GM23248 (cell line): Measurements from ENCODE around the gene CCNY. TPM values are rescaled to one million over a fixed set of nuclear protein-coding genes. Genes with fewer than 3 reads are reported as not detected.
"Not testable (repeated sequence)": the region's sequence is repeated elsewhere in the genome, so short reads cannot be mapped to it uniquely, and the experiment has no call there.

ENCODE experiments used
- DNase-seq: peaks from one replicate; pipeline ENCODE4 v3.0.0-alpha.2; 2015
- H2AFZ ChIP-seq: fragments of 200-600 bp; sonication (generic); 2 replicates; pipeline ENCODE4 v1.6.1; 2016; ENCODE audit warnings: antibody characterized with exemption
- H3F3A ChIP-seq: fragments of 200-600 bp; sonication (generic); 2 replicates; pipeline ENCODE4 v1.6.1; 2016; ENCODE audit warnings: mild to moderate bottlenecking, antibody characterized with exemption, mixed run types; ENCODE audit not compliant: insufficient read depth
- H3K27ac ChIP-seq: fragments of 200-600 bp; sonication (generic); 2 replicates; pipeline ENCODE4 v1.5.1; 2016; ENCODE audit warnings: mild to moderate bottlenecking
- H3K27me3 ChIP-seq: fragments of 200-600 bp; sonication (generic); replicated peaks from 2 replicates; pipeline ENCODE4 v1.6.1; 2016; ENCODE audit warnings: mild to moderate bottlenecking; ENCODE audit not compliant: insufficient read depth
- H3K36me3 ChIP-seq: fragments of 200-600 bp; sonication (generic); 2 replicates; pipeline ENCODE4 v1.6.1; 2016; ENCODE audit warnings: low read depth, mild to moderate bottlenecking
- H3K4me1 ChIP-seq: fragments of 200-600 bp; sonication (generic); 2 replicates; pipeline ENCODE4 v1.6.1; 2016; ENCODE audit warnings: mild to moderate bottlenecking; ENCODE audit not compliant: insufficient read depth
- H3K4me2 ChIP-seq: fragments of 200-600 bp; sonication (generic); one replicate; pipeline ENCODE4 v1.6.1; 2016; ENCODE audit warnings: mild to moderate bottlenecking; ENCODE audit not compliant: unreplicated experiment
- H3K4me3 ChIP-seq: fragments of 200-600 bp; sonication (generic); 2 replicates; pipeline ENCODE4 v1.5.1; 2016; ENCODE audit warnings: mild to moderate bottlenecking
- H3K79me2 ChIP-seq: fragments of 200-600 bp; sonication (generic); 2 replicates; pipeline ENCODE4 v1.6.1; 2016; ENCODE audit warnings: mild to moderate bottlenecking; ENCODE audit not compliant: insufficient read depth
- H3K9ac ChIP-seq: fragments of 200-600 bp; sonication (generic); 2 replicates; pipeline ENCODE4 v1.6.1; 2016; ENCODE audit warnings: mild to moderate bottlenecking
- H3K9me2 ChIP-seq: fragments of 200-600 bp; sonication (generic); 2 replicates; pipeline ENCODE4 v1.6.1; 2016; ENCODE audit warnings: mixed run types, mild to moderate bottlenecking, moderate library complexity; ENCODE audit not compliant: insufficient read depth
- H3K9me3 ChIP-seq: fragments of 200-600 bp; sonication (generic); one replicate; pipeline ENCODE4 v1.6.1; 2017; ENCODE audit warnings: low read depth
- H4K20me1 ChIP-seq: fragments of 200-600 bp; sonication (generic); 2 replicates; pipeline ENCODE4 v1.6.0; 2016; ENCODE audit not compliant: insufficient read depth
- EZH2 ChIP-seq: fragments of 200-600 bp; sonication (generic); IDR thresholded peaks from 2 replicates; pipeline ENCODE4 v1.6.1; 2018; ENCODE audit warnings: antibody characterized with exemption, mild to moderate bottlenecking; ENCODE audit not compliant: insufficient read depth, poor library complexity, severe bottlenecking
- EZH2phosphoT487 ChIP-seq: fragments of 200-600 bp; sonication (generic); IDR thresholded peaks from 2 replicates; pipeline ENCODE4 v1.6.1; 2018; ENCODE audit warnings: antibody characterized with exemption, moderate library complexity, mild to moderate bottlenecking, low read depth; ENCODE audit not compliant: insufficient read depth
- WGBS, 2 experiments: methylation state at CpG; one replicate each; pipeline ENCODE4 v1.1.6; 2015 to 2017; ENCODE audit warnings: low lambda C conversion rate in 2 of 2, low coverage in 1 of 2; ENCODE audit errors: missing lambda C conversion rate in 2 of 2; 5-methylcytosine and 5-hydroxymethylcytosine counted together
- in situ Hi-C: fragments of 300-500 bp; cut with MboI; formaldehyde crosslinking; loops from 2 replicates; pipeline ENCODE4 v1.15.0; 2020
- polyA plus RNA-seq: library from polyadenylated mRNA; unstranded; fragments of >200 nt; fragmentation: Nextera tagmentation; extraction: Ambion mirVana; gene quantifications from 2 replicates; pipeline ENCODE4 v1.2.1, GENCODE V29; 2016
- total RNA-seq: library from RNA; depleted of rRNA; stranded (reverse); fragments of >200 nt; shearing (Covaris generic); gene quantifications from 2 replicates; pipeline ENCODE4 v1.2.3, GENCODE V29; 2014

The CCNY gene
- total and polyA plus RNA-seq, 2 experiments from 2014 or later, result 12.8 to 70.4 TPM

DNA sequence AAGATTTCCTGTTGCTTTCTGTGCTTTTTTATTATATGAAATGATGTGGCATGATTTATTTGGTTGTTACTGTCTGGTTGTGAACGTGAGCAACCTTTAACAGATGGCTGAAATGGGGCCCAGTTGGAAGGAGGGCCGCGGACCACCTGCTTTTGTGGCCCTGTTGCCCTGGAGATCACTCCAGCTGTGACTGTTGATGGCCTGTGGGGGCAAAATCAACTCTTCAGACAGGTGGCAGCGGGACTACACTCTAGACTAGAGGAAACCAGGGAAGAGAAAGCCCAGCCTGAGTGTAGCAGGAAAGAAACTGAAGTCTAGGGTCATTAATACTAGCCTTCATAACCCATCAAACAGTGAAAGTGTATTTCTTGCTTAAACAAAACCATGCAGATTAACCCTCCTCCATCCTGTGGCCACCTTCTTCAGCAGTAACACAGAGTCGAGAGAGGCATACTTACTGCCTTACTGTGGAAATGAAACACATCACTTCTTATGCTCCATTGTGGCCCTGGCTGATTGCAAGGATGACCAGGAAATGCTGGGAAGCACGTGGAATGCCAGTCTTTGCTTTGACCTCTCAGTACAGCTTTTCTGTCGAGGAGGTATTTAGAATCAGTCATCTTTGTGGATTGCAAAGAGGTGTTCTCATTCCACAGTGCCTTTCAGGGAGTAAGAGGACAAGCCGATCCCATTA, 80.5 kb downstream of the CCNY start:
- Histone ChIP-seq H3K4me2 (no peak overlapping the region), H3K27ac (no peak overlapping the region), H3K4me1 (peaks cover 50% of the 10 kb centered on the region), H3K36me3 (no peaks in the 10 kb centered on the region), H3K9me2 (no peaks in the 10 kb centered on the region), H3K79me2 (peaks cover 96% of the 10 kb centered on the region), H3K9ac (no peak overlapping the region), H3K4me3 (no peak overlapping the region), H4K20me1 (0 out of 2 replicates have a peak, but pooled peaks cover 3% of the 10 kb centered on the region), H2AFZ (no peak overlapping the region), H3K27me3 (no peaks in the 10 kb centered on the region), H3K9me3 (no peaks in the 10 kb centered on the region), H3F3A (peaks cover 40% of the 10 kb centered on the region)
- in situ Hi-C loops, result no loop called here
- TF ChIP-seq EZH2phosphoT487, result no peak
- TF ChIP-seq EZH2, result no peak
- no peak for DNase-seq
- 95% methylated on average over 8 of the region's 8 CpGs for WGBS, 2 experiments

- no peaks in the 10 kb centered on the region for H4K20me1 ChIP-seq
- peaks cover 44% of the 10 kb centered on the region for H3F3A ChIP-seq
- no peaks in the 10 kb centered on the region for H3K9me3 ChIP-seq
- no peaks in the 10 kb centered on the region for H3K27me3 ChIP-seq
- H3K27ac ChIP-seq, result no peak overlapping the region
- WGBS, 2 experiments, result 23 to 31% methylated on average over 1 of the region's 1 CpG
- H3K36me3 ChIP-seq, result no peaks in the 10 kb centered on the region
- in situ Hi-C loops, result no loop called here
- H3K4me3 ChIP-seq, result no peak overlapping the region
- no peak overlapping the region for H3K9ac ChIP-seq
- peaks cover 94% of the 10 kb centered on the region for H3K79me2 ChIP-seq
- TF ChIP-seq EZH2phosphoT487, result no peak
- H3K9me2 ChIP-seq, result no peaks in the 10 kb centered on the region
- no peak overlapping the region for H3K4me2 ChIP-seq
- DNase-seq, result no peak
- H2AFZ ChIP-seq, result no peak overlapping the region
- peaks cover 50% of the 10 kb centered on the region for H3K4me1 ChIP-seq
These were observed 81.0 kb downstream of the CCNY start for GRCh38 chr10:35417313-35417625.

DNA sequence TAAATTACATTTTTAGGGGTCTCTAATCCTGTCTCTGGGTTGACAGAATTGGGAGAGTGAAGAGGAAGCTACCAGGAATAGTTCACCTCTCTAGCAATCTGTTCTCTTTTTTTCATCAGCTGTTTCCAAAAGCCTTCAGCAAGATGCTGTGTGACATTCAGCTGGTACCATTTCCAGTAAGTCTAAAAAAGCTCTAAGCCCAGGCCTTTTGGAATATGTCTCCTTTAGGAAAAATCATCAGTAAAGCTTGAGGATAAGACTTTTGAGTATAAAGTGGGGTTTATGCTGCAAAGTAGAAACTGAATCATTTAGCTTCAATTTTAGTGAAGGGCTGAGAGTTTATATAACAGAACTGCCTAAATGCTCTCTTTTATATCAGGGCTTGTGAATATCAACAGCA, 81.5 kb downstream of the CCNY start:
- Histone ChIP-seq H3F3A (peaks cover 48% of the 10 kb centered on the region), H3K9ac (no peak overlapping the region), H3K27ac (no peak overlapping the region), H3K36me3 (no peaks in the 10 kb centered on the region), H3K4me3 (no peak overlapping the region), H3K27me3 (no peaks in the 10 kb centered on the region), H3K9me3 (no peaks in the 10 kb centered on the region), H3K4me2 (no peak overlapping the region), H4K20me1 (no peaks in the 10 kb centered on the region), H3K4me1 (peaks cover 50% of the 10 kb centered on the region), H2AFZ (no peak overlapping the region), H3K9me2 (no peaks in the 10 kb centered on the region), H3K79me2 (peaks cover 94% of the 10 kb centered on the region)
- TF ChIP-seq EZH2phosphoT487 (no peak), EZH2 (no peak)
- in situ Hi-C loops, result no loop called here
- DNase-seq, result no peak

- H2AFZ ChIP-seq, H3K9me3 ChIP-seq, H3K9me2 ChIP-seq, H3K9ac ChIP-seq, in situ Hi-C loops, H4K20me1 ChIP-seq, H3K4me3 ChIP-seq, H3K4me2 ChIP-seq, H3K27ac ChIP-seq, H3K36me3 ChIP-seq, H3K27me3 ChIP-seq, DNase-seq: not testable (repeated sequence)
- Histone ChIP-seq H3F3A (peaks cover 48% of the 10 kb centered on the region), H3K4me1 (peaks cover 50% of the 10 kb centered on the region), H3K79me2 (peaks cover 94% of the 10 kb centered on the region)
- WGBS, 2 experiments, result 96 to 98% methylated on average over 10 of the region's 10 CpGs
These were observed 82.3 kb downstream of the CCNY start for GRCh38 chr10:35418580-35418979.

- peak; percentile 81 for DNase-seq
- H3K79me2 ChIP-seq, result peaks cover 94% of the 10 kb centered on the region
- peak overlapping the region; percentile 84 for H3K27ac ChIP-seq
- H3K9ac ChIP-seq, result peak overlapping the region; percentile 65; the same call in 1 of the 2 replicates
- no peaks in the 10 kb centered on the region for H3K9me3 ChIP-seq
- peak overlapping the region; percentile 12; the same call in 1 of the 2 replicates for H3K4me3 ChIP-seq
- peaks cover 49% of the 10 kb centered on the region for H3F3A ChIP-seq
- peaks cover 54% of the 10 kb centered on the region for H3K4me1 ChIP-seq
- WGBS, 2 experiments, result 50 to 61% methylated on average over 2 of the region's 2 CpGs
- TF ChIP-seq EZH2phosphoT487 (no peak), EZH2 (no peak)
- in situ Hi-C loops, result no loop called here
- H4K20me1 ChIP-seq, result no peaks in the 10 kb centered on the region
- peak overlapping the region; percentile 80 for H3K4me2 ChIP-seq
- H3K36me3 ChIP-seq, result no peaks in the 10 kb centered on the region
- H3K9me2 ChIP-seq, result no peaks in the 10 kb centered on the region
- H3K27me3 ChIP-seq, result no peaks in the 10 kb centered on the region
- no peak overlapping the region for H2AFZ ChIP-seq
These were observed 83.7 kb downstream of the CCNY start for GRCh38 chr10:35420044-35420443.
